AG04450 (cell line): Measurements from ENCODE around the gene SLC16A7. TPM values are rescaled to one million over a fixed set of nuclear protein-coding genes. Genes with fewer than 3 reads are reported as not detected.
"Not testable (repeated sequence)": the region's sequence is repeated elsewhere in the genome, so short reads cannot be mapped to it uniquely, and the experiment has no call there.

Source experiments
- CTCF ChIA-PET: fragments of 300-600, 350-600 bp; formaldehyde crosslinking; extraction: SDS; loops from one replicate; lab custom pipeline; 2022; ENCODE audit warnings: antibody characterized with exemption, inconsistent platforms; lab: Charles Lee
- POLR2A ChIA-PET: fragments of 350-600 bp; formaldehyde crosslinking; extraction: SDS; loops from one replicate; lab custom pipeline; 2021; ENCODE audit warnings: antibody characterized with exemption, inconsistent platforms; lab: Yijun Ruan, JAX
- DNase-seq: peaks from one replicate; pipeline ENCODE4 v3.0.0-alpha.2; 2011; ENCODE audit warnings: low read depth, low spot score
- H3K27ac ChIP-seq: one replicate; pipeline ENCODE4 v1.5.1; 2012; ENCODE audit warnings: low read depth, low read length, control low read depth
- H3K27me3 ChIP-seq: one replicate; pipeline ENCODE4 v1.6.0; 2012; ENCODE audit warnings: low read length; ENCODE audit not compliant: control insufficient read depth, insufficient read depth
- H3K4me3 ChIP-seq: 2 replicates; pipeline ENCODE4 v1.5.1; 2011; ENCODE audit warnings: mild to moderate bottlenecking, low read depth, low read length, control low read depth
- H3K9me3 ChIP-seq: 2 replicates; pipeline ENCODE4 v1.5.1; 2012; ENCODE audit warnings: low read length; ENCODE audit not compliant: control insufficient read depth, insufficient read depth
- CTCF ChIP-seq: IDR thresholded peaks from 2 replicates; pipeline ENCODE4 v1.5.1; 2011; ENCODE audit warnings: low read depth, low read length, control low read depth, inconsistent platforms
- polyA plus RNA-seq: library from polyadenylated mRNA; depleted of rRNA; stranded (reverse); fragments of >200 nt; gene quantifications from 2 replicates; pipeline ENCODE4 v1.2.3, GENCODE V29; 2011

Gene SLC16A7
- polyA plus RNA-seq, 1 experiment: 9.3 TPM

- CTCF ChIA-PET: no interaction called here
- DNase-seq: no peak
These were observed 148.7 kb downstream of the SLC16A7 start for GRCh38 chr12:59744564-59744963.

GRCh38 chr12:59751091-59751490, 155.3 kb downstream of the SLC16A7 start:
- H3K27me3 ChIP-seq, H3K27ac ChIP-seq, POLR2A ChIA-PET, DNase-seq, CTCF ChIA-PET, H3K9me3 ChIP-seq, H3K4me3 ChIP-seq: not testable (repeated sequence)

More at GRCh38 chr12:59744564-59744963, 148.7 kb downstream of the SLC16A7 start:
- TF ChIP-seq CTCF: no peak
- Histone ChIP-seq H3K9me3 (no peaks in the 10 kb centered on the region), H3K4me3 (no peak overlapping the region), H3K27me3 (no peaks in the 10 kb centered on the region), H3K27ac (no peak overlapping the region)
- POLR2A ChIA-PET: no interaction called here

GRCh38 chr12:59761542-59761941, 165.7 kb downstream of the SLC16A7 start:
- H3K4me3 ChIP-seq: no peak overlapping the region
- ChIA-PET POLR2A (no interaction called here), CTCF (interaction anchor here (1.6 kb wide), 1 partner anchor 46 kb away, joined by 6 read pairs; no protein-coding TSS in a partner anchor)
- no peak for DNase-seq
- no peaks in the 10 kb centered on the region for H3K9me3 ChIP-seq
- H3K27ac ChIP-seq: no peak overlapping the region
- TF ChIP-seq CTCF: no peak
- H3K27me3 ChIP-seq: no peaks in the 10 kb centered on the region

- TF ChIP-seq CTCF: no peak
- H3K27ac ChIP-seq: no peak overlapping the region
- CTCF ChIA-PET: no interaction called here
- no peak overlapping the region for H3K4me3 ChIP-seq
- H3K9me3 ChIP-seq: no peaks in the 10 kb centered on the region
- no peaks in the 10 kb centered on the region for H3K27me3 ChIP-seq
- no peak for DNase-seq
- POLR2A ChIA-PET: no interaction called here
These were observed 168.0 kb downstream of the SLC16A7 start for GRCh38 chr12:59763835-59764234.

- no peak overlapping the region for H3K27ac ChIP-seq
- no peak overlapping the region for H3K4me3 ChIP-seq
- DNase-seq: no peak
- TF ChIP-seq CTCF: no peak
- ChIA-PET CTCF (interaction anchor here (1.3 kb wide), 1 partner anchor 40 kb away, joined by 4 read pairs; no protein-coding TSS in a partner anchor), POLR2A (no interaction called here)
- H3K27me3 ChIP-seq: no peaks in the 10 kb centered on the region
- H3K9me3 ChIP-seq: no peaks in the 10 kb centered on the region
These were observed 172.2 kb downstream of the SLC16A7 start for GRCh38 chr12:59768031-59768430.
